NOMO-1 treated with DMSO at 0.1 percent for 48 hours (cell line): ENCODE results near the gene ST8SIA1.
"Not testable (repeated sequence)": the region's sequence is repeated elsewhere in the genome, so short reads cannot be mapped to it uniquely, and the experiment has no call there.

Experiments used
- DNase-seq: peaks from one replicate; lab custom pipeline; 2025; ENCODE audit not compliant: unreplicated experiment; lab: John Stamatoyannopoulos, UW

The ST8SIA1 gene, protein sequence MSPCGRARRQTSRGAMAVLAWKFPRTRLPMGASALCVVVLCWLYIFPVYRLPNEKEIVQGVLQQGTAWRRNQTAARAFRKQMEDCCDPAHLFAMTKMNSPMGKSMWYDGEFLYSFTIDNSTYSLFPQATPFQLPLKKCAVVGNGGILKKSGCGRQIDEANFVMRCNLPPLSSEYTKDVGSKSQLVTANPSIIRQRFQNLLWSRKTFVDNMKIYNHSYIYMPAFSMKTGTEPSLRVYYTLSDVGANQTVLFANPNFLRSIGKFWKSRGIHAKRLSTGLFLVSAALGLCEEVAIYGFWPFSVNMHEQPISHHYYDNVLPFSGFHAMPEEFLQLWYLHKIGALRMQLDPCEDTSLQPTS

DNA sequence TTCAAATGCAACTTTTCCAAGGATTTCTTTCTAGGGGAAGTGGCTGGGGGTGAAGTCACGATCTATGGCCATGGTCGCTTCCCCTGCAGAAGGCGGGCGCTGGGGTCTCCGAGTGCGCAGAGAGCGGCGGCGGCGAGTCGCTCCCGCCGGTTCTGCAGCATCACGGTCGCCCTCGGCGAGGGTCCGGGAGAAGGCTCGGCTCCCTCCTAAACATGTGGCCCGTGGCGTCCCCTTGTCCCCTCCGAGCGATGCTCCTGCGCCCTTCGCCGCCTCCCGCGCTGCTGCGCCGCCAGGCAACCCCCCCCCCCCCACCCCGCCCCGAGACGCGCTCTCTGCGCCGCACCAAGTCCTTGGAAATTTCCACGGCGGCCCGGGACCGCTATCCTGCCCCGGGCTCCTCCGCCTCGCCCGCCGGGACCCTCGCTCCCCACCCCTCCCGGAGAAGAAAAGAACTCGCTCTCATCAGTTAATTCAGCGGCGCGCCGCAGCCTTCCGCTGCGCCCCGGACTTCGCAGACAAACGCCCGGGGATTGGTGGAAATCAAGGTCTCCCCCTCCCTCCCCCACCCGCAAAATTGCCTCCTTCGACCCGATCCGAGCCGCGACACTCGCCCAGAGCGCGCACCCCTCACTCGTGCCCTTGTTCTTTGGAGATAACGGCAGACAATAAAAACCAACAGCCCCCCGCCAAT is at the start of gene ST8SIA1:
Gene ST8SIA1, minus strand, starts transcription at position 298 of the 691 bp plus-strand sequence. CDS start 475 bp downstream, outside the sequence.
- DNase-seq: no peak

DNA sequence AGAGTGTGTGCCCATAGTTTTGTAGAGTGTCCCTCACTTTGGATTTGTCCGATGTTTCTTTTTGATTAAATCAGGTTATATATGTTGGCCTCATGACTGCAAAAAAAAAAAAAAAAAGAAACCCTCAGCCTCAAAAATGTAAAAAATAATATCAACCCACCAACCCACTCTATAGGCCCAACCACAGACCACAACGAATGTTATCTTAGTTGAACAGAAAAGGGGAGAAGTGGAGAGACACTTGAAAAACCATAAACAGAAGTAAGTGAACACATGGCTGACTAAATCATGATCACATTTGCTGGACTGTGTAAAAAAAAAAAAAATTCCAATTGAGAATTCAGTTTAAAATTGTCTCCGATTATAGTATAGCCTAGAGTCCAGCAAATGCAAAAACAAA is 45.5 kb upstream of the ST8SIA1 start:
- no peak for DNase-seq

DNA sequence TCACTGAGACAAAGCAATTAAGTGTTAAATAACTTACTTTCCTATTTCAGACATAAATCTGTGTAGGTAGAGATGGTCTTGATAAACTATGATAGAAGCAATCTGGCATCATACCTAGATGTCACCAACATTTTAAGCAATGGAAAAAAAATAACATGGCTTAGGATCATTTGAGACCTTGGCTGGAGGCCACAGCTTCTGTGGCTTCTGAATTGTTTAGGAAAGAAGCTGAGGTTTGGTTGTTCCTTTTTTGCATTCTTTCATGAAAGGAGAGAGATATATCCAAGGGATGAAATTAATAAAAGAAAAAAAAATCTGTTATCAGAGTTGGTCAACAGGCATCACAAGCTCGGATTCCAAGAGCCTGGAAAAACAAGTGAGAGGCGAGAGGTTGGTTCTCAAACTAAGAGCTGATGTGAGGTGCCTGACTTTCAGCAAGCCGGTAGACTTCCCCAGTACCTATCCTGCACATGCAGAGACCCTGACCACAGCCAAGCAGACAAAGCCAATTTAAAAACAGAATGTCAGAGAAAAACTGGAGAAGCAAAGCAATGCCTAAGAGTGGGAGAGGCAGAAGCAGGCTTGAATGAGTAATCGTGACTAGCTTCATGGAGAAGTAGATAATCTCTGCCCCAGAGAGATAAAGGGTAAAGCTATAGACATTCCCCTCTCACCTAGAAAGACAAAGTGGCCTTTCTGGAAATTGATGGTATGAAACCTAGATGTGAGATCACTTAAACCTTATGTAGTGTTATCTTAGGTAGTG is 43.4 kb upstream of the ST8SIA1 start:
- peak; percentile 0 for DNase-seq

DNA sequence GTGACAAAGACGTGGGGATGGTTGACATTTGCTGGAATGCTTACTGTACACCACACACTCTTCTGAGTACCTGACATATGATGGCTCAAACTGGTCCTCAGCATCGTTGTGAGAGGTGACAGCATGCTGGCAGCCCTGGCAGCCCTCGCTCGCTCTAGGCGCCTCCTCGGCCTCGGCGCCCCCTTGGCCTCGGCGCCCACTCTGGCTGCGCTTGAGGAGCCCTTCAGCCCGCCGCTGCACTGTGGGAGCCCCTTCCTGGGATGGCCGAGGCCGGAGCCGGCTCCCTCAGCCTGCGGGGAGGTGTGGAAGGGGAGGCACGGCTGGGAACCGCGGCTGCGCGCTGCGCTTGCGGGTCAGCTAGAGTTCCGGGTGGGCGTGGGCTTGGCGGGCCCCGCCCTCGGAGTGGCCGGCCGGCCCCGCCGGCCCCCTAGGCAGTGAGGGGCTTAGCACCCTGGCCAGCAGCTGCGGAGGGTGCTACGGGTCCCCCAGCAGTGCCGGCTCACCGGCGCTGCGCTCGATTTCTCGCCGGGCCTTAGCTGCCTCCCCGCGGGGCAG is 42.2 kb upstream of the ST8SIA1 start:
- DNase-seq: not testable (repeated sequence)

DNA sequence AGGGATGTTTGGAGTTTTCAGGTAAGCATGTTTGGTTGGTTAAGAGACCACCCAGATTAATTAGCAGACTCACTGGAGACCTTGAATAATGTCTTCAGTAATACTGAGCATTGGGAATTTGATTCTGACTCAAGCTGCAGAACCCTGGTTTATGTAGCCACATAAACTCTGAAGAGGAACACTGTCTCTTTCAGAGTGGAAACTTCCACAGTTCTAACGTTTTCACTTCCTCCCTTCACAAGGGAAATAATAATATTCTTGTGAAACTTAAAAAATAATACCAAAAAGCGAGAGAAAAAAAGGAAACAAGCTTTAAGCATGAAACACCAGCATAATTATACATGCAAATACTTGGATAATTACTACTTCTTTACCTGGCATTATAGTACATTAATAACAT is 40.0 kb upstream of the ST8SIA1 start:
- DNase-seq: peak; percentile 88

DNA sequence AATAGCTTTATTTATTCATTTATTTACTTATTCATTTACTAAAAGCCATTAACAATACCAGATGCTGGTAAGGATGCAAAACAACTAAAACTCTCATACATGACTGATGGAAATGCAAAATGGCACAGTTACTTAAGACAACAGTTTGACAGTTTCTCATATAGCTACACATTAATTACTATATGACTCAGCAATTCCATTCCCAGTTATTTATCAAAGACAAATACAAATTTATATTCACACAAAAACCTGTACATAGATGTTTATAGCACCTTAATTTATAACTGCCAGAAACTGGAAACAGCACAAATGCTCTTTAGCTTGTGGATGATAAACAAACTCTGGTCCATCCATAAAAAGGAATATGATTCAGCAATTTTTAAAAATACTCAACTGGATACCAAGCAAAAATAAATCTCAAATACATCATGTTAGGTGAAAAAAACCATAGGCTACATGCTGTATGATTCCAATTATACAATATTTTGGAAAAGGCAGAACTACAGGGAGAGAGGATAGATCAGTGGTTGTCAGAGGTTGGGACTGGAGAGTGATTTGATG is 37.9 kb upstream of the ST8SIA1 start:
- DNase-seq: peak; percentile 3

DNA sequence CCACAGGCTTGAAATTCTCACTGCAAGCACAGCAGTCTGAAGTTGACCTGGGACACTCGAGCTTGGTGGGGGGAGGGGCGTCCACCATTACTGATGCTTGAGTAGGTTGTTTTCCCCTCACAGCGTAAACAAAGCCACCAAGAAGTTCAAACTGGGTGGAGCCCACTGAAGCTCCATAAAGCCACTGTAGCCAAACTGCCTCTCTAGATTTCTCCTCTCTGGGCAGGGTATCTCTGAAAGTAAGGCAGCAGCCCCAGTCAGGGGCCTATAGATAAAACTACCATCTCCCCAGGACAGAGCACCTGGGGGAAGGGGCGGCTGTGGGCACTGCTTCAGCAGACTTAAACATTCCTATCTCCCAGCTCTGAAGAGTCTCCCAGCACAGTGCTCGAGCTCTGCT is 31.7 kb upstream of the ST8SIA1 start:
- DNase-seq: no peak

DNA sequence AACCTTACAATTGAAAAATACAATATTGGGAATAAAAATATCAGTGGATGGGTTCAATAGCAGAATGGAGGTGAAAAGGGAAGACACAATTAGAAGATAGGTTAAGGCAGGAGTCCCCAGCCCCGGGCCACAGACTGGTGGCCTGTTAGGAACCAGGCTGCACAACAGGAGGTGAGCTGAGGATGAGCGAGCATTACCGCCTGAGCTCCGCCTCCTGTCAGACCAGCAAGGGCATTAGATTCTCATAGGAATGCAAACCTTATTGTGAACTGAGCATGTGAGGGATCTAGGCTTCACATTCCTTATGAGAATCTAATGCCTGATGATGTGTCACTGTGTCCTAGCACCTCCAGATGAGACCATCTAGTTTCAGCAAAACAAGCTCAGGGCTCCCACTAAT is 27.3 kb upstream of the ST8SIA1 start:
- no peak for DNase-seq

DNA sequence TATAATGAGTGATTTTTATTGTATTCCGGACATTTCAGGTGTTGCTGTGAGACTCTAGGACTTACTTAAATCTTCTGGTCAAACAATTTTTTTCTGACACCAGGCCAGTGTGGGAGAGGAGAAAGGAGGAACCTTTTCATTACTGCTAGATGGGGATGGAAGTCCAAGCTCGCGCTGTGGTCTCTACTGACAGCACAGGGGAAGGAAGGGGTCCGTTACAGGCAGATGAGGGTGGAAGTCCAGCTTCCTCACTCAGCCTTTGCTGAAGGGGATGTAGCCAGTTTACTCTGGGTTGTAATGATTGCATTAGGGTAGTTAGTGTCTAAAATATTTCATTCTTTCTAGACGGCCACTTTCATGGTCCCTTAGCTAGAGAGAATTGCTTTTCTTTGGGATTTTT is 26.3 kb upstream of the ST8SIA1 start:
- DNase-seq: peak; percentile 69

DNA sequence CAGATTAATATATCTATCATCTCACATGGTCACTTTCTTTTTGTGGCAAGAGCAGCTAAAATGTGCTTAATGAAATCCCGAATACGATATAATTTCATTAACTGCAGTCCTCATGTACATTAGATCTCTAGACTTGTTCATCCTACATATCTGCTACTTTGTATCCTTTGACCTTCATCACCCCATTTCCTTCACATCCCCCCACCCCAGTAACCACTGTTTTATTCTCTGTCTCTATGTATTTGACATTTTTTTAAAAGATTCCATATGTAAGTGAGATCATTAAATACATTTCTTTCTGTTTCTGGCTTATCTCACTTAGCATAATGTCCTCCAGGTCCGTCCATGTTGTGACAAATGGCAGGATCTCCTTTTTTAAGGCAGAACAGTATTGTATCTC is 23.0 kb upstream of the ST8SIA1 start:
- no peak for DNase-seq

DNA sequence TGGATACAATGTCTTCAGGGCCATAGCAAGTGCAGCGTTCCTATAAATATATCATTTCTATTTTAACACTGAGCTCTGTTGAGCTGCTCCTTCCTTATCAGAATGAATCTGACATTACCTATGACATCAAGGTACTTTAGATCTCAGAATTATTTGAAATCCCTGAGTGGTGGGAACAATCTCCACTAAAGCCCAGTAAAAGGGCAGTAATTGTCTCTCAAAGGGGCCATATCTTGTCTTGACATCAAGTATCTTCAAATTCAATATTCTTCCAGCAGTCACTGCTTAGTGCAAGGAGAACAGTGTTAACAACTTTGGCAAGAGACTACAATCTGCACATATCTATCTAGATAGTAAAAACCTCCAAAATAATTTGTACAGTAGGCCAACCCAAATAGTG is 21.7 kb upstream of the ST8SIA1 start:
- DNase-seq: no peak

DNA sequence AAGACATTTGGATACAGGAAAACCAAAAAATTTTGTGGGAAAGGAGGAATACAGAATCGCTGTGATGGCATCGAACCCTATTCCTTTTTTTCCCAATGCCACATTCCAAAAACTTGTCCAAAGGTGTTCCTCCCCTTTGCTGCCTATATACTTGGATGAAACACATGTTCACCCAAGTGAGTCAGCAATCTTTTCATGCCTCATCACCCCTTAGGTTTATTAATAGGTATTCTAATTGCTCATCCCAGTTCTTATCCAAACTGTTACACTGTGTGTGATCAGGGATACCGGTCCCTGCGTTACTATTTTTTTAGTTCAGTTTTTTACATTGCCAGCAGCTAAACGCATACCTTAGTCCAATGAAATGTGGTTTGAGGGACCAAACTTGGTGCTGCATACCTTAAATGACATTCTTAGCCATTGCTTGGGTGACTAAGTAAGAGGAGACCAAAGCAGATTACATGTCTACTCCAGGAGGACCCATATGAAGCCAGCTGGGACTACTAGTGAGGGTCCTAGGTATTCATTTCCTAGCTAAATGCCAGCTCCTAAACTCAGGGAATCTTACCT is 20.6 kb upstream of the ST8SIA1 start:
- no peak for DNase-seq

DNA sequence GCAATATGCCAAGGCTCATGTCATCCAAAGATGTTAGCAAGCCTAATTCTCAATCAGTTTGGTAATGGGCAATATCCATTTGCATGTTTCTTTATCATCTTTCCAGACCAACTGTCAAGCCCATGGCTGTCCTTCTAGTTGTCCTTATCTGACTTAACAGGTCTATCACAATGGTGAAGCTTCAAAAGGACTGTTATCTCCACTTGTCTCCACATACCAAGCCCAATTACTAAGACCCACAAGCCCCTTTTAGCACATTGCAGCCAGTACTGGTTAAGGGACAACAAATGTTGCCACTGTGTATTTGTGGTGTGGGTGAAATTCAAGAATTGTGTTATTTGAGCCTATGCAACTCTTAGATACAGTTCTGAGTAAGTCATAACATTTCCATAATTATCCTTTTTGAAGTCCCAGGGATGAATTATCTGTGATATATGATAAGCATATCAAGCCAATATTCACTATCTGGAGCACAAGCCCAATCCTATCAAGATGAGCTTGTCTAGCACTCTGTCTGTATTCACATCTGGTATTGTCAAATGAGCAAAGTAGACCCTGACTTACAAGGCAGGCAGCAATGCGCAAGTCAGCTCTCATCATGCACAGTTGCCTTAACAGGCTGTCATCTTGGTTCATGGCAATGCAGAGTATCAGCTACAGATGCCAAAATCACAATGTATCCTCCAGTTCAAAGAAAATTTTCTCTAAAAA is 19.3 kb upstream of the ST8SIA1 start:
- DNase-seq: no peak

DNA sequence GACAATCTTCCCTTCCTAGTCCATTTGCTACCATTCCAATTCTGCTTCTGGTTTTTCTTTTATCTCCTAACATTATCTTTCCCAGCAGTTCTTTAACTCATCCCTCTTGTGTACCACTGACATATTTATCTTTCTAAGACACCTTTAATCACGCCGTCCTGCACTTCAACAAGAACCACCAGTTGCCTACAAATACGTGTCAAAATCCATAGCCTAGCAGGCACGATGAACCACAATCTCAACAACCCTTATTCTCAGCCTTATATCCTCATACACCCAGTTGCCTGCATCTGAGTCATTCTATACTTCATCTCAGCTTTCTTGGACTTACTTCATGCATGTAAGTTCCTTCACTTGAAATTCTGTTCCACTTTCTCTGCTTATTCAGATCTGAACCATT is 16.4 kb upstream of the ST8SIA1 start:
- DNase-seq: no peak

DNA sequence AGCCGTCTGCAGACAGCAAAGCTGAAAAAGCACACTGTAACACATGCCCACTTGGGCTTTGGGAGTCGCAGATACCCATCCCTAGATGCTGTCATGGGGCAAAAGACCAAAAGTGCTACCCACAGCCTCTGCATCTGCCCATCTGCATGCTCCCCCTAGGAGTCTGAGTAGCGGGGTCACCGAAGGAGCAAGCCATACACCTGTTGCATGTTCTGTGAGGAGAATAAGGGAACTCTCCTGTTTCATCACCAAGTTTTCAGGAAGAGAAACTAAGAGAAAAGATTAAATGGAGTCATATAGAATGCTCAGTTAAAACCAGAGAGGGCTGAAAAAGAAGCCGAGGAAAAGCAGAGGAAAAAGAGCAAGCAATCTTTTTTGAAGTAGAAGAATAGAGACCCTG is 13.7 kb upstream of the ST8SIA1 start:
- peak; percentile 60 for DNase-seq

DNA sequence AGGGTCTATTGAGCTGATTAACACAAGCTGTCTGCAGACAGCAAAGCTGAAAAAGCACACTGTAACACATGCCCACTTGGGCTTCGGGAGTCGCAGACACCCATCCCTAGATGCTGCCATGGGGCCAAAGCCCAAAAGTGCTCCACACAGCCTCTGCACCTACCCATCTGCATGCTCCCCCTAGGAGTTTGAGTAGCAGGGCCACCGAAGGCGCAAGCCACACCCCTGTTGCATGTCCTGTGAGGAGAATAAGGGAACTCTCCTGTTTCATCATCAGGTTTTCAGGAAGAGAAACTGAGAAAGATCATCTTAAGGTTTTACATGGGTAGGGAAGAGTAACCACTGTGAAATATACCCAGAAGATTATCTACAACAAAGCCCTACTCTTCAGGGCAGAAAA is 5.6 kb upstream of the ST8SIA1 start:
- peak; percentile 94 for DNase-seq

DNA sequence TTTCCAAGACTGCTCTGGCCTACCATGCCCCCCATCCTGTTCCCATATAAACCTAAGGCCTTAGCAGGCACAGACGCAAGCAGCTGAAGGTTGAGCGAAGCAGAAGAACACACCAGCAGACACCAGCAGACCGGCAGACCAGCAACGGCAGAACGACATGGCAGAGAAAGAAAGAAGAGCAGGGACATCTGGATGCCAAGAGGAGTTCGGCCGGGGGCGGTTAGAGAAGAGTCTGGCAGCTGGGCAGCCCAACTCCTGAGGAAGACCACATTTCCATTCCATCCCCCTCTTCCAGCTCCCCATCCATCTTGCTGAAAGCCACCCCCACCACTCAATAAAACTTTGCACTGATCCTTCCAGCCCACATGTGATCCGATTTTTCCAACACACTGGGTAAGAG is 5.2 kb upstream of the ST8SIA1 start:
- no peak for DNase-seq

DNA sequence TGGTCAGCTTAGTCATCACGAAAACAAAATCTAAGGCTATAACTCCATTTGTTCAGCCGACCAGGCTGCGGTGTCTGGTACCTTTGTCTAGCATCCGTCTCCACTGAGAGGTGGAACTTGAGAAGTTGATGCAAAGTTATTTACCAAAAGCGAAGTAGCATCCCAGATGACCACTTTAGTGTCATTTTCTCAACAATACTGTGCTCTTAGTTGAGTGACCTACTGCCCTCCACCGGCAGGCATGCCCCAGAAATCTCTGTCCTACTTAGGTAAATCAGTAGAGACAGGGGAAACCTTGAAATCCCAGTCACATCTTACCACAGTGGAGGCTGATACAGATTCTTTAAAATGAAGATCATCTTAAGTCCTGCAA is 1.3 kb upstream of the ST8SIA1 start:
- no peak for DNase-seq

DNA sequence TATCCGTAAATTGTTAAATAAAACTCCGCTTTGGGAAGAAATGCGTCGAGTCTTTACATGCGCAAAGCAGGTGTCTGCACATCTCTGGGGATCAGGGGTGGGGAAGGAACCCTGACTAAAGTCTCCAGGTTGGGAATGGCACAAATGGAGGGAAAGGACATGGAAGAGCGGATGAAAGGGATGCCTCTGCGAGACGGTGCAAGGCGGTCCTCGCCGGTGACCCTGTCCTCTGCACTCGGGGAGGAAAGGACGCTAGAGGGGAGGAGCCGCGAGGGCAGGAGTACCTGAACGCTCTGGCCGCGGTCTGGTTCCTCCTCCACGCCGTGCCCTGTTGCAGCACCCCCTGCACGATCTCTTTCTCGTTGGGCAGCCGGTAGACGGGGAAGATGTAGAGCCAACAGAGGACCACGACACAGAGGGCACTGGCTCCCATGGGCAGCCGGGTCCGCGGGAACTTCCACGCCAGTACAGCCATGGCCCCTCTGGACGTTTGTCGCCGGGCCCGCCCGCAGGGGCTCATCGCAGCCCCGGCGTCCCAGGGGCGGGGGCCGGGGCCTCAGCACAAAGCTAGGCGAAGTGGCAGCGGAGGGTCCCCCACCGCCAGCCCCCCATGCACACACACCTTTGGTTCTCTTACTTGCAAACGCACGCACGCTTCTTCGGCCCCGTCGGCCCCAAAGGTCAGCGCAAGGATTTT is 646 bp downstream of the ST8SIA1 start:
- peak; percentile 8 for DNase-seq
